HK-2 (cell line): Measurements from ENCODE around the gene PDZRN3.
"Not testable (repeated sequence)": the region's sequence is repeated elsewhere in the genome, so short reads cannot be mapped to it uniquely, and the experiment has no call there.

Source experiments
- DNase-seq: peaks from one replicate; pipeline ENCODE4 v3.0.0-alpha.2; 2018; ENCODE audit not compliant: unreplicated experiment

Gene PDZRN3

GRCh38 chr3:73492186-73492585 lies 132.6 kb downstream of the PDZRN3 start:
- DNase-seq: no peak

DNA sequence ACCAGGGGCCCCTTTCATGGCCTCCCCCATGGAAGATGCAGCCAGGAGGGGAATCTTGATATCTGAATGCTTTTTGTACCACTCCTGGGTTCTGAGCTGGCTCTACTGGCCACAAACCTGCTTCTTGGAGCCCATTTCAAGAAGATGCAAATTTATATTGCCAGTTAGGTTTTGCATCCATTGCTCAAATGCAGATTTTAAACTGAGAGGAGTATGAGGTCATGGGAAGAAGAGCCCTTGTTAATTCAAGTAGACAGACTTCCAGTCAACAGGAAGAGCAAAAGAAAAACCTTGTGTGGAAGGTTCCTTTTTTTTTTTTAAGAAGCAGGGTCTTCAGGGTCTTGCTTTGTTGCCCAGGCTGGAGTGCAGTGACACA lies 133.5 kb downstream of the PDZRN3 start:
- DNase-seq: no peak

DNA sequence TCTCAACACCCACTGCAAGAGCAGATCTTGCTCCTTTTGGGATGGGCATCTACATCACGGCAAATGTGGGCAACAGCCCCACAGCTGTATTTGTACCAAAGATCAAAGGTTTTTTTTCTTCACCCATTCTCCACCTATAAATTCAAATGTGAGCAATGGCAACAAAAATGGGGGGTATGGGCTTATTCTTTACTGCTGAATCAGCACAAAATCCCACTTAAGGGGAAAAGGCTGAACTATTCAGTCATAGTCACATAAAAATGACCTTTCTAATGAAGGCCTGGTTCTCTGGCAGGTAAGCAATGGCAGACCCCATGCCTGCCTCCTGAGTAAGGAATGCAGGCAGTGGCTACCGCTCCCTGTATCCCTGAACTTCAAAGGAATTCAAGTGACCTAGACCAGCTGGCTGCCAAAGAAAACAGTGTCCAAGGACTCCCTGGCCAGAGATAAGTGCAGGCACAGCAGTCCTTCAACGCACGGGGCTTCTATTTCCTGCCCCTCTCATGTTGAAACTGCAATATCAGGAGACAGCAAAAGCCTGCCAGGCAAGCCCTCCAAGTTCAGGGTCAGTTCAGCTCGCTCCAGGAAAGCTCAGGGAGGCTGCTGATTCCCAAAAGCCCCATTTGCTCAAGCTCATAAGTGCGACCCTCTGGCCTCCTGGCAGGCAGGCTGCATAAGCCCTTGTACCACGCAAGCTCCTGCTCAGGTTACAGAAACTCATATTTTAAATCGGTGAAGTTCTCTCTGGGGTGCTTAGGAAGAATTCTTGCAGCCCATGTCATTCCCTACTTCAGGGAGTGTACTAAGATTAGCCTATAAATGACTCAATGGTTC lies 134.1 kb downstream of the PDZRN3 start:
- no peak for DNase-seq

DNA sequence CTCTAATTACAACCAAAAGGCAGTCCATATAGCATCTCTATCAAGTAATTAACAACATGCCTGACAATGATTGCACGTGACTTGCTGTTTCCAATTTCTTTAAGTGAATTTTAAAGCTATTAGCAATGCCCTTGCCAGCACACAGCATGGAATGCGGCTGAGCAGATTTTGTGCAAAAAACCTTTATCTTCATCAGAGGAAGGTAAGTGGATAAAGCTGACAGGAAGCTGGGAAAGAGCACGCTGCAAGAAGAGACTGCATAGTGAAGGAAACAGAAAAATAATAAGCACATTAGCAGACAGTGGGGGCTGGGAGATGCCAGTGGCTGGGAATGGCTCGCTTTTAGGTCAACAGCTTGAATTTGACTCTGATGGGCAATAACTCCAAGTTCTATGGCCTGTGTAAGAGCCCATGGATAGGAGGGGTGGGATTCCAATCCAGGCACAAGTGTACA lies 138.8 kb downstream of the PDZRN3 start:
- DNase-seq: no peak

DNA sequence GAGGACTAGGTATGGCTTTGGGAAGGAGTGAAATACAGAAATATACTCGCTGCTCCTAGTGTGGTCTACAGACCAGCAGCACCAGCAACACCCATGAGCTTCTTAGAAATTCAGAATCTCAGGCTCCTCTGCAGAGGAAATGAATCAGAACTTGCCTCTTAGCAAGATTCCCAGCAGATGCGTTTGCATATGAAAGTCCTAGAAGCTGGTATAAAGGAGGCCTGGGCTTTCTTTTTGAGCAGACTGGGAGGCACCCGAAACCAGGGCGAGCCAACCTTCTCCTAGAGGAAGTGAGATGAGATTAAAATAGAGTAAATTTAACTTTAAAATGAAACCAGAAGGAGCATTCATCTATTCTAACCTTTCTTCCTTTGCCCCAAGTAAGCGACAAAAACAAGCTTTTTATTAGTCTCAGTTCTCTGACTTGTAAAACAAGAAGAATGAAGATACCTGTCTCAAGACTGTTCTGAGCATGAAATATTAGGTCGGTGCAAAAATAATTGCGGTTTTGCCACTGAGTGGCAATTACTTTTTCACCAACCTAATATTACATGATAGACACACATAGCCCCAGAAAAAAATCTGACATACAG lies 140.0 kb downstream of the PDZRN3 start:
- no peak for DNase-seq

- no peak for DNase-seq
Observed at GRCh38 chr3:73481888-73482287, 142.9 kb downstream of the PDZRN3 start.

- DNase-seq: no peak
Observed at GRCh38 chr3:73480187-73480672, 144.5 kb downstream of the PDZRN3 start.

DNA sequence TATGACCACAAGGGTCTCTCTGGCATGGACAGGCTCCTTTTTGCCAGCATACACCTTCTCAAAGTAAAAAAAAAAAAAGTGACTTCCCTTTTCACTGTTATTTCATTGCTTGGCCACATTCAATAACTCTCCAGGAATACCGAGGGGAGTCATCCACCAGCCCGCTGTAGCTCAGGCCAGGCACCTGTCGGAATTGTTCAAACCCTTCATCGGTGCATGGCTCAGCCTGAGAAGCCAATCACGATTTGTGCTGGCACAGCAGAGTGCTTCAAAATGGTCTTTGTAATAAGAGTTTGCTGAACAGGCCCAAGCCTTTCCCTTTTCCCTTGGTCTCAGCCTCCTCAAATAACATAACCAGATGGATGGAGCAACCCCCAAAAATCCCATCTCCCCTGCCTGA lies 145.4 kb downstream of the PDZRN3 start:
- no peak for DNase-seq

GRCh38 chr3:73478858-73479257 lies 145.9 kb downstream of the PDZRN3 start:
- DNase-seq: no peak

DNA sequence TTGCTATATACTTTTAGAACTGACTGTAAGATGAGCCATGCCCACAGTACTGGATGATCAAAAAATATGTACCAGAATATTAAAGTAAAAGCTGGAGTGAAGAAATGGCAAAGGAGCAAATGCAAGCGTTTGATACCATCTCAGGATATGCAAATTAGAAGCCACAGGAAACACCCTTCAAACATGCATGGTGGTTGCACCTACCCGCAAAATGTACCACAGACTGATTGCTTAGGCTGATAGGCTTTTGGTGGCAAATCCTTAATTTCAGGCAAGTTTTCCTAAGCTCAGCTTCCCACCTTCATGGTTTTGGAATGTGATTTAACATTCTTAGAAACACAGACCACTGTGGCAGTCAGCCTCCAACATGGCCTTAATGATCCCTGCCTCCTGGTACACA lies 149.0 kb downstream of the PDZRN3 start:
- DNase-seq: no peak

GRCh38 chr3:73475175-73475574 lies 149.6 kb downstream of the PDZRN3 start:
- no peak for DNase-seq

DNA sequence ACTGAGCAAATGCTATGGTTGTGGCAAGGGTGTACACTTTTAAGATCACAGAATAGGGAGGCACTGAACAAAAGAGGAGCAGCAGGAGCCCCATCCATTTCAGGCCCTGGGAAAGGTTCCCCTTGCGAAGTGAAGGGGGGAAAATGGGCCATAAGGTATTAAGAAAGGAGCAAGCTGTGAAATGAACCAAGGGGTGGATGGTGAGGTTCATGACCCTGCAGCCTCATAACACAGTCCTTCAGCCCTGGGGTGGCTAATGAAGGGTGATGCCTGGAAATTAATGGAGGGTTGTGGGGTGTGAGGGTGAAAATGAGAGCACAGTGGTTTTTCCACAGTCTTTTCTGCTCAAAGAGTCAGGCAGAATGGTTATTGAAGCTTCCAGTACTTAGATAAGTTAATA lies 150.1 kb downstream of the PDZRN3 start:
- no peak for DNase-seq

DNA sequence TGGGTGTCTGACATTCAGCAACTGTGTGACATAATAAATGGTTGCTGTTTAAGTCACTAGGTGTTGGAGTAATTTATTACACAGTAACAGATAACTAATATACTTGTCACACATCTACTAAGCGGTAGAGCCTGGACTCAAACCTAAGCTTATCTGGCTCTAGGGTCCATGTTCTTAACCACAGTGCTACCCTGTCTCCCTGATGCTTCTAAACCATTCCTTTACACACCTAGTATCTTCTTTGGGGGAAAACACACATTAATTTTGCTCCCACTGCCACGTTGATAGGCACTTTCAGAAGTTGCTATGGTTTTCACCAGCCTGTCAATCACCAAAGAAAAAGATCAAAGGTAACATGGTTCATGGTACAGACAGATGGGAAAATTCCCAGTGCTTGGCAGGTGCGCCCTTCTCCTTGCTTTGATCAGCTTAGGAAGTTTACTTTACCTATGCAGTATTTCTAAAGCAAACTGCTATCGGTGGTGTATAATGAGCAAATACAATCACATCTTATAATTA lies 150.8 kb downstream of the PDZRN3 start:
- no peak for DNase-seq

GRCh38 chr3:73473181-73473897 lies 151.4 kb downstream of the PDZRN3 start:
- DNase-seq: no peak

- DNase-seq: no peak
Observed at GRCh38 chr3:73471986-73472787, 152.6 kb downstream of the PDZRN3 start.

GRCh38 chr3:73470860-73471259 lies 153.9 kb downstream of the PDZRN3 start:
- no peak for DNase-seq

- no peak for DNase-seq
Observed at GRCh38 chr3:73469331-73469730, 155.4 kb downstream of the PDZRN3 start.

DNA sequence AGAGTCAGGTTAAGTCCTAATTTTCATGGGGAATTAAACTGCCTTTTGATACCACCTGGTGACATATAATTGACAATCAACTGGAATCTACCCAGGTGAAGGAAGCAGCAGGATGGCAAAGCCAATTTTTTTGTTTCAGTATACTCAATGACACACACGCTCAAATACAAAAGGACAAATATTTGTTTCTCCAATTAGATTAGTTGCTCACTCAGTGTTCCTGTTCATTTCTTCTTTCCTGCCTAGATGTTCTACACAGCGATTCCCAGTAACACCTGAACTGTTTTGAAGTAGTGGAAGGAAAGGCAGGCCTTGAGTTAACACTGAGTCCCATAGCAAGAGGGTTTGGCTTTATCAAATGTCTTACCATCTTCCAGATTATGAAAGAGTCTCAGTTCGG lies 157.5 kb downstream of the PDZRN3 start:
- DNase-seq: no peak

GRCh38 chr3:73465926-73466325 lies 158.8 kb downstream of the PDZRN3 start:
- DNase-seq: no peak

DNA sequence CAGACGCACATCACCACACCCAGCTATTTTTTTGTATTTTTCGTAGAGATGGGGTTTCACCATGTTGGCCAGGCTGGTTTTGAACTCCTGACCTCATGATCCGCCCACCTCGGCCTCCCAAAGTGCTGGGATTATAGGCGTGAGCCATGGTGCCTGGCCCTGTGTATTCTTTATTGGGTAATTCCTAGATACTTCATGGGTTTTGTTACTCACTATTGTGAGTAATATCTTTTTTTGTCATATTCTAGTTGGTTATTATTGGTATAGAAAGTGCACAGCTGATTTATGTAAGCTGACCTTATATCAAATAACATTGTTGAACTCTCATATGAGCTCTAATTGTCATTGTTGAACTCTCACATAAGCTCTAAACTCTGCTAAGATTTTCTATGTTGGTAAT lies 160.6 kb downstream of the PDZRN3 start:
- not testable (repeated sequence) for DNase-seq

DNA sequence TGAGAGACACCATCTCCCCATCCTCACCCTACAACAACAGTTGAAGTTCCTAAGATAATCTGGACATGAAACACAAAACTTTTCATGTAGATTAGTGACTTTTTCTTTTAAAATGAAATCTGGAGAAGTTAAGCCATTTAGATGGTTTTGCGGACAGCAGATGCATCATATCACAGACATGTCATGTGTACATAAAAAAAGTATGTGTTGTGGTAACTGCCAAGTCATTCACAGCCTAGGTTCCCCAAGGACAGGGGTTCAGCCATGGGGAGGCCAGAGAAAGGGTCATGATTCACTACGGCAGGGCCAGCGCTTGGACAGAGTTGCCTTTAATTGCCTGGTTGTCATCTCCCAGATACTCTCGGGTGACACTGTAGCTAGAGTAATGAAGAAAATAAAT lies 163.2 kb downstream of the PDZRN3 start:
- no peak for DNase-seq

- no peak for DNase-seq
Observed at GRCh38 chr3:73459711-73460110, 165.0 kb downstream of the PDZRN3 start.
